Measurements from ENCODE around the gene MAP2K7.

DNA sequence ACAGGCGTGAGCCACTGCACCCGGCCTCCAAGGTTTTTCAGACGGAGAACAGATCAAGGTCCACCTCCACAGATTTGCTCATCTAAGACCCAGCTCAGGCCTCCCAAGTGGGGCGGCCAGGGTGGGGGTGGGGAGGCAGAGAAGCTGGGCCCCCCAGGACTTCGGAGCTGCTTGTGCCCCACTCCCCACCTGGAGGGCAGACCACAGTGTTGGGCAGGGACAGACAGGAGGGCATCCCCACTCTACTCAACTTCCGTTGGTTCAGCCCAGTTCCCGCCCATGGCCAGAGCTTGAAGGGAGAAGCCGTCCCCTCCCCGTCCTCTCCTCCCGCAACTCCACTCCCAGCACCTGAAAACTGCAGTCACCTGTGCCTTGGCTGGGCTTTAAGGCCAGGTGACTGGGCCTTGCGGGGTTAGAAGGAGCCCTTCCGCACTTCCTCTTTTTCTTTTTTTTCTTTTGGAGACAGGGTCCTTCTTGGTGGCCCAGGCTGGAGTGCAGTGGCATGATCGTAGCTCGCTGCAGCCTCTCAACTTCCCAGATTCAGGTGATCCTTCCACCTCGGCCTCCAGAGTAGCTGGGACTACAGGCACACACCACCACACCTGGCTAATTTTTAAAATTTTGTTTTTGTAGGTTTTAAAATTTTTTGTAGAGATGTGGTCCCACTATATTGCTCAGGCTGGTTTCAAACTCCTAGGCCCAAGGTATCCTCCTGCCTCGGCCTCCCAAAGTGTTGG is 16.1 kb upstream of the MAP2K7 start:
- TF ChIP-seq RARB (CRISPR knock-in tag; IDR thresholded peaks at IDR 0.05) (no peak), ZFP30 (CRISPR knock-in tag; IDR thresholded peaks at IDR 0.05) (no peak), ZNF70 (CRISPR knock-in tag; IDR thresholded peaks at IDR 0.05) (no peak), ZNF8 (CRISPR knock-in tag; IDR thresholded peaks at IDR 0.05) (no peak), CREB5 (CRISPR knock-in tag; IDR thresholded peaks at IDR 0.05; ENCODE audit: low read depth) (no peak), TOX (CRISPR knock-in tag; IDR thresholded peaks at IDR 0.05; ENCODE audit: borderline replicate concordance) (no peak), POU6F1 (CRISPR knock-in tag; IDR thresholded peaks at IDR 0.05; ENCODE audit: borderline replicate concordance, low read depth) (no peak)
- TF ChIP-seq, protein P1, sequence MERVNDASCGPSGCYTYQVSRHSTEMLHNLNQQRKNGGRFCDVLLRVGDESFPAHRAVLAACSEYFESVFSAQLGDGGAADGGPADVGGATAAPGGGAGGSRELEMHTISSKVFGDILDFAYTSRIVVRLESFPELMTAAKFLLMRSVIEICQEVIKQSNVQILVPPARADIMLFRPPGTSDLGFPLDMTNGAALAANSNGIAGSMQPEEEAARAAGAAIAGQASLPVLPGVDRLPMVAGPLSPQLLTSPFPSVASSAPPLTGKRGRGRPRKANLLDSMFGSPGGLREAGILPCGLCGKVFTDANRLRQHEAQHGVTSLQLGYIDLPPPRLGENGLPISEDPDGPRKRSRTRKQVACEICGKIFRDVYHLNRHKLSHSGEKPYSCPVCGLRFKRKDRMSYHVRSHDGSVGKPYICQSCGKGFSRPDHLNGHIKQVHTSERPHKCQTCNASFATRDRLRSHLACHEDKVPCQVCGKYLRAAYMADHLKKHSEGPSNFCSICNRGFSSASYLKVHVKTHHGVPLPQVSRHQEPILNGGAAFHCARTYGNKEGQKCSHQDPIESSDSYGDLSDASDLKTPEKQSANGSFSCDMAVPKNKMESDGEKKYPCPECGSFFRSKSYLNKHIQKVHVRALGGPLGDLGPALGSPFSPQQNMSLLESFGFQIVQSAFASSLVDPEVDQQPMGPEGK (CRISPR knock-in tag; IDR thresholded peaks at IDR 0.05; ENCODE audit: borderline replicate concordance): no peak
- TF ChIP-seq, protein P2, sequence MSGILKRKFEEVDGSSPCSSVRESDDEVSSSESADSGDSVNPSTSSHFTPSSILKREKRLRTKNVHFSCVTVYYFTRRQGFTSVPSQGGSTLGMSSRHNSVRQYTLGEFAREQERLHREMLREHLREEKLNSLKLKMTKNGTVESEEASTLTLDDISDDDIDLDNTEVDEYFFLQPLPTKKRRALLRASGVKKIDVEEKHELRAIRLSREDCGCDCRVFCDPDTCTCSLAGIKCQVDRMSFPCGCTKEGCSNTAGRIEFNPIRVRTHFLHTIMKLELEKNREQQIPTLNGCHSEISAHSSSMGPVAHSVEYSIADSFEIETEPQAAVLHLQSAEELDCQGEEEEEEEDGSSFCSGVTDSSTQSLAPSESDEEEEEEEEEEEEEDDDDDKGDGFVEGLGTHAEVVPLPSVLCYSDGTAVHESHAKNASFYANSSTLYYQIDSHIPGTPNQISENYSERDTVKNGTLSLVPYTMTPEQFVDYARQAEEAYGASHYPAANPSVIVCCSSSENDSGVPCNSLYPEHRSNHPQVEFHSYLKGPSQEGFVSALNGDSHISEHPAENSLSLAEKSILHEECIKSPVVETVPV (CRISPR knock-in tag; IDR thresholded peaks at IDR 0.05): no peak
